GM21367 (cell line): ENCODE data around the gene CSGALNACT2.

ENCODE experiments used
- ATAC-seq: cut with Tn5 transposase; IDR thresholded peaks from one replicate; pipeline ENCODE4 v1.9.1; 2021; ENCODE audit not compliant: unreplicated experiment

CSGALNACT2 gene

GRCh38 chr10:43199684-43200537, 61.7 kb downstream of the CSGALNACT2 start:
- ATAC-seq, result no peak

- no peak for ATAC-seq
Observed at GRCh38 chr10:43200538-43201390, 62.5 kb downstream of the CSGALNACT2 start.

GRCh38 chr10:43201545-43202131, 63.4 kb downstream of the CSGALNACT2 start:
- ATAC-seq, result no peak

GRCh38 chr10:43202224-43202656, 64.0 kb downstream of the CSGALNACT2 start:
- peak; percentile 59 for ATAC-seq

GRCh38 chr10:43202657-43203447, 64.6 kb downstream of the CSGALNACT2 start:
- peak; percentile 39 for ATAC-seq

GRCh38 chr10:43203448-43204041, 65.3 kb downstream of the CSGALNACT2 start:
- no peak for ATAC-seq

GRCh38 chr10:43204042-43204942, 66.0 kb downstream of the CSGALNACT2 start:
- no peak for ATAC-seq

- peak; percentile 58 for ATAC-seq
Observed at GRCh38 chr10:43204943-43205671, 66.9 kb downstream of the CSGALNACT2 start.

GRCh38 chr10:43205681-43206390, 67.6 kb downstream of the CSGALNACT2 start:
- ATAC-seq, result no peak

- ATAC-seq, result no peak
Observed at GRCh38 chr10:43206391-43207235, 68.4 kb downstream of the CSGALNACT2 start.

GRCh38 chr10:43208147-43209073, 70.2 kb downstream of the CSGALNACT2 start:
- no peak for ATAC-seq

- ATAC-seq, result no peak
Observed at GRCh38 chr10:43209074-43209455, 70.8 kb downstream of the CSGALNACT2 start.

- no peak for ATAC-seq
Observed at GRCh38 chr10:43209651-43210141, 71.5 kb downstream of the CSGALNACT2 start.

GRCh38 chr10:43210556-43210955, 72.3 kb downstream of the CSGALNACT2 start:
- ATAC-seq, result no peak

GRCh38 chr10:43211030-43211429, 72.8 kb downstream of the CSGALNACT2 start:
- ATAC-seq, result no peak
